Astrocyte (in vitro differentiated cells and primary cell): ENCODE measurements around the gene PRELID3B.

Experiments
- CTCF ChIP-seq: IDR thresholded peaks from 2 replicates; pipeline ENCODE4 v1.5.1; 2011; ENCODE audit warnings: low read depth, mild to moderate bottlenecking, inconsistent platforms, low read length, moderate library complexity; ENCODE audit not compliant: insufficient read depth
- EZH2 ChIP-seq: IDR thresholded peaks from 2 replicates; pipeline ENCODE4 v1.6.1; 2012; ENCODE audit warnings: mild to moderate bottlenecking, low read length, inconsistent platforms; ENCODE audit not compliant: insufficient read depth

GRCh38 chr20:59033616-59034165, 8.9 kb downstream of the PRELID3B start:
- TF ChIP-seq CTCF (no peak), EZH2 (no peak)
